HG03354 (cell line): ENCODE results near the gene STAT4.
A peak's percentile ranks its signal among the peaks of the same experiment; 100 is the strongest.

Experiments used
- ATAC-seq: cut with Tn5 transposase; IDR thresholded peaks from one replicate; pipeline ENCODE4 v1.9.1; 2021; ENCODE audit warnings: mild to moderate bottlenecking; ENCODE audit not compliant: unreplicated experiment, poor library complexity, severe bottlenecking

Gene STAT4

GRCh38 chr2:191176305-191176704 is 25.5 kb upstream of the STAT4 start:
- ATAC-seq: peak; percentile 59

GRCh38 chr2:191174442-191174841 is 23.6 kb upstream of the STAT4 start:
- no peak for ATAC-seq

GRCh38 chr2:191173206-191173605 is 22.4 kb upstream of the STAT4 start:
- no peak for ATAC-seq

GRCh38 chr2:191171708-191172355 is 21.0 kb upstream of the STAT4 start:
- no peak for ATAC-seq

DNA sequence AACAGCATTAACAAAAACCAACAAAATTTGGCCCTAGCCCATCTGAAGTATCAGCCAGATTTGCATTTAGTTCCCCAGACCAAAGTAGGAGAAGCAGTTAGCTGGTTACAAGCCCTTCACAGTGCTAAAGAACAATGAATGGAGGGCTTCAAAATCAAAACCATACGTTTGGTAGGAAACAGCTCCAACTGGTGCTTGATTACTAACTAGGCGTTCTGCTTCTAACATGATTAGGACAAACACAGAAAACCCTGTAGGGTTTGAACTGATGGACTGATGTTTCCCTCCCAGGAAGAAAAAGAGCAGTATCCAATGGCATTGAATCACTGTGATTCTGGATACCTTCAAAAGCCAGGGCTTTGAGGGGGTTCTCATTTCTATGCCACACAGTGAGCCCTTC is 20.5 kb upstream of the STAT4 start:
- no peak for ATAC-seq

DNA sequence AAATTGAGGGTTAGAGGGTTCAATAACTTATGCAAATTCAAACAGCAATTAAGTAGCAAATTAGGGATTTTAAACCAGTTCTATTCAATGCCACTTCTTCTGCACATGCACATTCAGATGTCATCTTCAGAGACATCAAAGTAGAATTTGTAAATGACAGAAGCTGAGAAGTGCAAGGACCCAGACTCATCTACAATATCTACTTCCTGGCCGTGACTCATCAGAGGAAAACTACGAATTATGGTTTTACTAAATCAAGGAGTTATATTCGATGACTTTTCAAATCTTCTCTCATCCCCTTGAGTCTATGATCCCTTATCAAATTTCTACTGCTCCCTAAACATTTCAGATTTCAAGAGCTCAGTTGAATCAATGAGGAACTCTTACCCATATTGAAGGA is 20.0 kb upstream of the STAT4 start:
- no peak for ATAC-seq

- ATAC-seq: no peak
These were observed 19.5 kb upstream of the STAT4 start for GRCh38 chr2:191170301-191170636.

- ATAC-seq: no peak
These were observed 18.9 kb upstream of the STAT4 start for GRCh38 chr2:191169456-191170300.

DNA sequence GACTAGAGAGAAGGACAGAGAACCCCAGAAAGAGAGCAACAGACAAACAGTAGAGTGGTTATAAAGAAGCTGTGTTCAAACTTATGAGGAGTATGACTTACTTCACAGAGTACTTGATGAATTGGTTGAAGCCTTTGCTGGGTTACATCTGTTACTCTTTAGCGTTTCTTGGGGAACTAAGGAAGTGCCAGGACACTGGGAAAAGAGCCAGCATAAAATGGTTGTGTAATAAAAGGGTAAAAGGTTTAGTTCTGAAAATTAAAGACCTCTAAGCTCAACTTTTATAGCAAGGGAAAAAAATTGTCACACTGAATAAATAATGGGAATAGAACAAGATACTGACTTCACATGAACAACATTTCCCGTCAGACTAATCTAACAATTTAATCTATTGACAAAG is 17.0 kb upstream of the STAT4 start:
- ATAC-seq: no peak

GRCh38 chr2:191166756-191167445 is 16.1 kb upstream of the STAT4 start:
- ATAC-seq: no peak

- no peak for ATAC-seq
These were observed 15.4 kb upstream of the STAT4 start for GRCh38 chr2:191166111-191166755.

DNA sequence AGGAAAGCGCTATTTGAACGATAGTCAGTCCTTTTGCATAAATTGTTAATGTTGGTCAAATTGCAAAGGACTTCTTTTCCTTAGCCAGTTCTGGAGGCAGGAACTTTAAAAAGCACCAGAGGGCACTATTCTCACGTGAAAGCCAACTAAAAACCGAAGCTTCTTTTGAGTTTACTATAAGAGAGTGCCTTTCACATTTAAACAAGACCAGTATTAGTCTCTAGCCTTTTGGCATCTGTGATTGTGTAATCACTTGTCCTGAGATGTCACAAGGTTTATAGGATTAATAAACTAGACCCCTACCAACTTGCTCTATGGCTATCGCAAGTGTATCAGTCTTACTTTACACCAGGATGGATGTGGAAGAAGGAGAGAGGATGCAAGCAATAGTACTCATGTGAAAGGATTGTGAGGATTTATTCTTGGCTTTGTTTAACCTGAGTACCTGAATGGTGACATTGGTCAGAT is 14.4 kb upstream of the STAT4 start:
- peak; percentile 88 for ATAC-seq

GRCh38 chr2:191158747-191159146 is 8.0 kb upstream of the STAT4 start:
- no peak for ATAC-seq

DNA sequence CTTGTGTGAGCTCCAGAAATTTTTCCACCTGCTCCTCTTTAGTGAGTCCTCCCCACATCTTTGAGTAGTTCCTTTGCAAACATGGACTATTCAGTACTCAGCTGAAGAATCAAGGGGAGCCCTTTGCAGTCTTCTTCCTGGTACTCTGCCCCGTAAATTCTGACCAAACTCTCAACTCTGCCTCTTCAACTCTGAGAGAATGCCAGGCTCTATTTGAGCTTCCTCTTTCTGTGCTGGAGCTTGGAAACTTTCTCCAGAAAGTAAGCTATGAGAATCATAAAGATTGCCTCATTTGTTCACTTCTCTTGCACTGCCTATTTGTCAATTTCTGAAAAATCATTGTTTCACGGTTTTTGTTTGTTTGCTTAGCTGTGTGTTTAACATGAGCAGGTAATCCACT is 7.4 kb upstream of the STAT4 start:
- no peak for ATAC-seq

- ATAC-seq: peak; percentile 47
These were observed 4.8 kb upstream of the STAT4 start for GRCh38 chr2:191155608-191156071.

- ATAC-seq: no peak
These were observed 2.9 kb upstream of the STAT4 start for GRCh38 chr2:191153716-191154115.

GRCh38 chr2:191152482-191153240 is 1.9 kb upstream of the STAT4 start:
- ATAC-seq: no peak

DNA sequence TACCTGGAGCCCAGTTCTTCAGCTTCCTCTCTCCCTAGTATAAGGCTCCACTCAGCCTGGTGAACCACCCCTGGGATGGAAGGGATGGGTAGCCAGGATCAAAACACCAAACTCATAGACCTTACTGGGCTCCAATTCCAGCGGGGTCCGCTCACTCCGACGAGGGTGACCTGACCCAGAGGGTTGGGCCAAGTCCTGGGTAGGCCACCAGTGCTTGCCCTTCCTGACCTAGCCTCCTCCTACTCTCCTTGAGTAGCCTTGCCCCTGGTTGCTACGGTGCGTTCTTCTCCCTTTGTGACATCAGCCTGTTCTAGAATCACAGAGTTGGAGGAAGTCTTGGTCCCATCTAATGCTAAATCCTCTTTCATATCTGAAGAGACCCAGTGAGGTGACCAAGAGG is 537 bp upstream of the STAT4 start:
- ATAC-seq: no peak

GRCh38 chr2:191150230-191150599 is 579 bp downstream of the STAT4 start:
- ATAC-seq: peak; percentile 38

- no peak for ATAC-seq
These were observed 1.4 kb downstream of the STAT4 start for GRCh38 chr2:191149391-191149790.
